NT2/D1 (cell line): ENCODE data around the gene ELAVL2.

Source experiments
- SUZ12 ChIP-seq: IDR thresholded peaks from 2 replicates; pipeline ENCODE4 v1.6.1; 2011; ENCODE audit not compliant: insufficient read length, insufficient read depth; ENCODE audit errors: extremely low read depth
- YY1 ChIP-seq: IDR thresholded peaks from 2 replicates; pipeline ENCODE4 v1.6.1; 2011; ENCODE audit not compliant: insufficient read length, insufficient read depth
- ZNF274 ChIP-seq: IDR thresholded peaks from 2 replicates; pipeline ENCODE4 v1.6.1; 2011; ENCODE audit warnings: mild to moderate bottlenecking, low read depth, low read length

- TF ChIP-seq YY1 = no peak
- TF ChIP-seq SUZ12 = no peak
- no peak for TF ChIP-seq ZNF274
Observed at GRCh38 chr9:23825700-23826099, 340 bp downstream of the ELAVL2 start.
